Astrocyte of the cerebellum (primary cell): Measurements from ENCODE around the gene TSPAN3.

Source experiments
- DNase-seq: peaks from one replicate; pipeline ENCODE4 v3.0.0-alpha.2; 2011; ENCODE audit warnings: low read depth
- H3K4me3 ChIP-seq: 2 replicates; pipeline ENCODE4 v1.5.1; 2011; ENCODE audit warnings: mild to moderate bottlenecking, low read depth, low read length, moderate library complexity
- in situ Hi-C: cut with HindIII; loops from 2 replicates; pipeline ENCODE4 v1.10.0; 2017; ENCODE audit warnings: low sequenced_read_pairs
- TF ChIP-seq, protein P1 (sequence below): IDR thresholded peaks from 2 replicates; pipeline ENCODE4 v1.5.1; 2012; ENCODE audit warnings: low read length, low read depth, moderate library complexity, mild to moderate bottlenecking; ENCODE audit errors: missing control alignments

The TSPAN3 gene

GRCh38 chr15:77075528-77075927 lies 4.6 kb upstream of the TSPAN3 start:
- TF ChIP-seq, protein P1, sequence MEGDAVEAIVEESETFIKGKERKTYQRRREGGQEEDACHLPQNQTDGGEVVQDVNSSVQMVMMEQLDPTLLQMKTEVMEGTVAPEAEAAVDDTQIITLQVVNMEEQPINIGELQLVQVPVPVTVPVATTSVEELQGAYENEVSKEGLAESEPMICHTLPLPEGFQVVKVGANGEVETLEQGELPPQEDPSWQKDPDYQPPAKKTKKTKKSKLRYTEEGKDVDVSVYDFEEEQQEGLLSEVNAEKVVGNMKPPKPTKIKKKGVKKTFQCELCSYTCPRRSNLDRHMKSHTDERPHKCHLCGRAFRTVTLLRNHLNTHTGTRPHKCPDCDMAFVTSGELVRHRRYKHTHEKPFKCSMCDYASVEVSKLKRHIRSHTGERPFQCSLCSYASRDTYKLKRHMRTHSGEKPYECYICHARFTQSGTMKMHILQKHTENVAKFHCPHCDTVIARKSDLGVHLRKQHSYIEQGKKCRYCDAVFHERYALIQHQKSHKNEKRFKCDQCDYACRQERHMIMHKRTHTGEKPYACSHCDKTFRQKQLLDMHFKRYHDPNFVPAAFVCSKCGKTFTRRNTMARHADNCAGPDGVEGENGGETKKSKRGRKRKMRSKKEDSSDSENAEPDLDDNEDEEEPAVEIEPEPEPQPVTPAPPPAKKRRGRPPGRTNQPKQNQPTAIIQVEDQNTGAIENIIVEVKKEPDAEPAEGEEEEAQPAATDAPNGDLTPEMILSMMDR = no peak
- in situ Hi-C loops = no loop called here
- no peak for DNase-seq

GRCh38 chr15:77074350-77074749 lies 3.4 kb upstream of the TSPAN3 start:
- TF ChIP-seq, protein P1 = no peak
- in situ Hi-C loops = no loop called here
- no peak overlapping the region for H3K4me3 ChIP-seq
- DNase-seq = no peak

More at GRCh38 chr15:77075528-77075927, 4.6 kb upstream of the TSPAN3 start:
- no peak overlapping the region for H3K4me3 ChIP-seq

DNA sequence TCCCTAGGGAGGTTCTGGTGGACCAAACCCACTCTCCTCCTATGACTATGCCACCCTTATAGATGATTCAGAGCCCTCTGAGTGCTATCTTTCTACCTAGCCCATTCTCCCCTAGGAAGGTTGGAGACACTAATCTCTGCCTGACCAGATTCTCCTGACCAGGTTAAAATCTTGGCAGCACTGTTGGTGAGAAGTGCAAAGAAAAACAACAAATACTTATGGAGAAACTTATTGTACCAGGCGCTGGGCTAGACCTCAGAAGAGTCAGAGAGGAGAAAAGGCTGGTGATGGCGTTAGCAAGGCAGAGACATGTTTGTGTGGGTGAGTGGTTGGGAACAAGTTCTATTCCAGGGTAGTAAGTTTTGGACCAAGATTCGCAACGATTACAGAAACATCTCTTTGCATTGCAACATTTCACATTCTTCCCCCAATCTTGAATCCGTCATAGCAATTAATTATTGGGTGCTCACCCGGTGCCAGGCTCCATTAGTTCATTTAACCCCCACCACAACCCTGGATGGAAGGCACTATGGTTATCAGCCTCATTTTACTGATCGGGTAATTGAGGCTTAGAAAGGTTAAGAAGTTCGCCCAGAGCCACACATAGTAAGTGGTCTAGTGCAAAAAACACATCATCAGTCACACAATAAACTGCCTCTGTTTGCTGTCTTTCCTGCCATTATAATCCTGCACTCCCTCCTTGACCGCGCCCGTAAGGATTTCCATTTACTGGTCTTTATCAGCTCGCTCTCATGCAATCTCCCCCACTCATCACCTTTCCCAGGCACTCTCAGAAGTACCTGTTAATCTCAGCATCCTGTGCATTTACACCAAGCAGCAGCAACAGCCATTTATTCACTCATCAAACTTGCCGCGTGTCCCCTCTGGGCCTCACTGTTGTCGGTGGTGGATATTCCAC lies 655 bp upstream of the TSPAN3 start:
- TF ChIP-seq, protein P1 = no peak
- peak overlapping the region; percentile 70 for H3K4me3 ChIP-seq
- in situ Hi-C loops = no loop called here
- DNase-seq = no peak

- in situ Hi-C loops = no loop called here
- H3K4me3 ChIP-seq = peak overlapping the region; percentile 70
- TF ChIP-seq, protein P1 = no peak
- no peak for DNase-seq
Measured at GRCh38 chr15:77070180-77070494, 772 bp downstream of the TSPAN3 start.

GRCh38 chr15:77069521-77070121 lies 1.3 kb downstream of the TSPAN3 start:
- no peak for DNase-seq
- TF ChIP-seq, protein P1 = no peak
- peak overlapping the region; percentile 70 for H3K4me3 ChIP-seq
- in situ Hi-C loops = no loop called here

- in situ Hi-C loops = no loop called here
- no peak for DNase-seq
- TF ChIP-seq, protein P1 = no peak
- no peak overlapping the region for H3K4me3 ChIP-seq
Measured at GRCh38 chr15:77068633-77069032, 2.3 kb downstream of the TSPAN3 start.
